GM23338 (cell line): ENCODE results near the gene FMN1. TPM values are rescaled to one million over a fixed set of nuclear protein-coding genes. Genes with fewer than 3 reads are reported as not detected.

ENCODE experiments used
- ATAC-seq: fragments of 200-7000 bp; cut with Tn5 transposase; 3 replicates; pipeline ENCODE4 v1.9.1; 2020
- DNase-seq: peaks from one replicate; pipeline ENCODE4 v3.0.0-alpha.2; 2015; ENCODE audit warnings: low spot score
- H2AFZ ChIP-seq: fragments of 200-600 bp; sonication (generic); 2 replicates; pipeline ENCODE4 v1.8.0; 2016; ENCODE audit warnings: antibody characterized with exemption, mild to moderate bottlenecking, moderate library complexity
- H3F3A ChIP-seq: fragments of 200-600 bp; sonication (generic); replicated peaks from 2 replicates; pipeline ENCODE4 v1.8.0; 2017; ENCODE audit warnings: antibody characterized with exemption, mixed run types, low read depth
- H3K27ac ChIP-seq: fragments of 200-600 bp; sonication (generic); 2 replicates; pipeline ENCODE4 v1.6.1; 2016; ENCODE audit warnings: low read depth
- H3K27me3 ChIP-seq: fragments of 200-600 bp; sonication (generic); 2 replicates; pipeline ENCODE4 v1.8.0; 2016; ENCODE audit warnings: mild to moderate bottlenecking, mixed run types, moderate library complexity; ENCODE audit not compliant: insufficient read depth
- H3K36me3 ChIP-seq: fragments of 200-600 bp; sonication (generic); 2 replicates; pipeline ENCODE4 v1.8.0; 2016; ENCODE audit warnings: mild to moderate bottlenecking; ENCODE audit not compliant: insufficient read depth
- H3K4me1 ChIP-seq: fragments of 200-600 bp; sonication (generic); 2 replicates; pipeline ENCODE4 v1.8.0; 2016; ENCODE audit warnings: mild to moderate bottlenecking, moderate library complexity; ENCODE audit not compliant: insufficient read depth
- H3K4me2 ChIP-seq: fragments of 200-600 bp; sonication (generic); 2 replicates; pipeline ENCODE4 v1.7.1; 2017; ENCODE audit warnings: mixed run types
- H3K4me3 ChIP-seq: fragments of 200-600 bp; sonication (generic); 2 replicates; pipeline ENCODE4 v1.6.1; 2016; ENCODE audit warnings: mixed run types
- H3K79me2 ChIP-seq: fragments of 200-600 bp; sonication (generic); replicated peaks from 2 replicates; pipeline ENCODE4 v1.8.0; 2017; ENCODE audit warnings: mild to moderate bottlenecking; ENCODE audit not compliant: insufficient read depth
- H3K9me2 ChIP-seq: fragments of 200-600 bp; sonication (generic); 2 replicates; pipeline ENCODE4 v1.8.0; 2017; ENCODE audit not compliant: insufficient read depth
- H4K20me1 ChIP-seq: fragments of 200-600 bp; sonication (generic); replicated peaks from 2 replicates; pipeline ENCODE4 v1.8.0; 2017; ENCODE audit warnings: mild to moderate bottlenecking; ENCODE audit not compliant: insufficient read depth
- H3K27ac Mint-ChIP-seq: 2 replicates; pipeline ENCODE4 v1.8.0; 2020; ENCODE audit warnings: inconsistent platforms, mild to moderate bottlenecking, moderate library complexity, mixed read lengths
- H3K27me3 Mint-ChIP-seq: 3 replicates; pipeline ENCODE4 v1.8.0; 2022; ENCODE audit warnings: low read depth, mild to moderate bottlenecking, moderate library complexity, mixed read lengths, inconsistent platforms; ENCODE audit not compliant: insufficient read depth, poor library complexity
- H3K36me3 Mint-ChIP-seq: 3 replicates; pipeline ENCODE4 v1.8.0; 2021; ENCODE audit warnings: low read depth, mild to moderate bottlenecking, inconsistent platforms, moderate library complexity, mixed read lengths
- H3K4me1 Mint-ChIP-seq: 3 replicates; pipeline ENCODE4 v1.8.0; 2020; ENCODE audit warnings: mild to moderate bottlenecking, inconsistent platforms, mixed read lengths
- H3K4me3 Mint-ChIP-seq: 3 replicates; pipeline ENCODE4 v1.8.0; 2021; ENCODE audit warnings: moderate library complexity, mild to moderate bottlenecking, inconsistent platforms, mixed read lengths
- H3K9me3 Mint-ChIP-seq: 3 replicates; pipeline ENCODE4 v1.8.0; 2020; ENCODE audit warnings: moderate library complexity, mild to moderate bottlenecking, inconsistent platforms, mixed read lengths
- CTCF ChIP-seq, 2 experiments: fragments of 200-600 bp in 1 of 2; sonication (generic) in 1 of 2; conservative IDR thresholded peaks; 2 replicates each; pipeline versions ENCODE4 v1.5.1 to v1.6.1; 2016 to 2017; ENCODE audit warnings: antibody characterized with exemption in 2 of 2, low read depth in 2 of 2, mild to moderate bottlenecking in 2 of 2, moderate library complexity in 1 of 2
- EZH2 ChIP-seq: fragments of 200-600 bp; sonication (generic); IDR thresholded peaks from one replicate; pipeline ENCODE4 v1.8.0; 2017; ENCODE audit warnings: antibody characterized with exemption, mild to moderate bottlenecking, low read depth; ENCODE audit not compliant: unreplicated experiment
- EZH2phosphoT487 ChIP-seq: fragments of 200-600 bp; sonication (generic); IDR thresholded peaks from one replicate; pipeline ENCODE4 v1.8.1; 2018; ENCODE audit warnings: antibody characterized with exemption; ENCODE audit not compliant: unreplicated experiment
- NANOG ChIP-seq: IDR thresholded peaks from 2 replicates; pipeline ENCODE4 v1.6.1; 2016; ENCODE audit warnings: antibody characterized with exemption, borderline replicate concordance
- POLR2AphosphoS5 ChIP-seq: IDR thresholded peaks from 2 replicates; pipeline ENCODE4 v1.6.1; 2016; ENCODE audit warnings: antibody characterized with exemption, low read depth
- STAT1 ChIP-seq: IDR thresholded peaks from one replicate; pipeline ENCODE4 v1.6.1; 2016; ENCODE audit warnings: antibody characterized with exemption; ENCODE audit not compliant: unreplicated experiment
- ZNF114 ChIP-seq: fragments of 250-450 bp; sonication (Bioruptor Pico); IDR thresholded peaks from 2 replicates; pipeline ENCODE4 v1.5.0; 2020; ENCODE audit warnings: mild to moderate bottlenecking, moderate library complexity
- ZNF331 ChIP-seq: fragments of 250-450 bp; sonication (Bioruptor Pico); IDR thresholded peaks from 2 replicates; pipeline ENCODE4 v1.5.0; 2020; ENCODE audit warnings: low read depth, mild to moderate bottlenecking, moderate library complexity
- polyA plus RNA-seq: library from polyadenylated mRNA; unstranded; fragments of >200 nt; fragmentation: Nextera tagmentation; extraction: Ambion mirVana; gene quantifications from 2 replicates; pipeline ENCODE4 v1.2.1, GENCODE V29; 2016
- total RNA-seq: library from RNA; depleted of rRNA; stranded (reverse); fragments of >200 nt; shearing (Covaris generic); gene quantifications from 2 replicates; pipeline ENCODE4 v1.2.3, GENCODE V29; 2014

FMN1 gene
- total and polyA plus RNA-seq, 2 experiments from 2014 or later: 1.2 to 1.6 TPM

- no peaks in the 10 kb centered on the region for H3K79me2 ChIP-seq
- H3K4me1 Mint-ChIP-seq: no peaks in the 10 kb centered on the region
- H3K36me3 ChIP-seq: no peaks in the 10 kb centered on the region
- H3K4me3 ChIP-seq: no peak overlapping the region
- peaks cover 5% of the 10 kb centered on the region; the same call in 2 of the 3 replicates for H3K9me3 Mint-ChIP-seq
- H4K20me1 ChIP-seq: no peaks in the 10 kb centered on the region
- H3K27me3 ChIP-seq: no peaks in the 10 kb centered on the region
- H3K27me3 Mint-ChIP-seq: peaks cover 4% of the 10 kb centered on the region
- TF ChIP-seq NANOG (no peak), POLR2AphosphoS5 (no peak), ZNF114 (CRISPR knock-in tag) (no peak)
- no peak overlapping the region for H3K4me3 Mint-ChIP-seq
- H2AFZ ChIP-seq: no peak overlapping the region
- peaks cover 12% of the 10 kb centered on the region for H3K9me2 ChIP-seq
- DNase-seq (no peak), ATAC-seq (no peak)
- no peak overlapping the region for H3K27ac Mint-ChIP-seq
- no peaks in the 10 kb centered on the region for H3K4me1 ChIP-seq
- H3K4me2 ChIP-seq: no peak overlapping the region
- no peak overlapping the region for H3K27ac ChIP-seq
- peaks cover 3% of the 10 kb centered on the region; the same call in 1 of the 3 replicates for H3K36me3 Mint-ChIP-seq
- H3F3A ChIP-seq: no peaks in the 10 kb centered on the region
Observed at GRCh38 chr15:32774022-32774421, 420.5 kb downstream of the FMN1 start.

- Mint-ChIP-seq H3K36me3 (no peaks in the 10 kb centered on the region), H3K27ac (no peak overlapping the region), H3K9me3 (peaks cover 3% of the 10 kb centered on the region; the same call in 1 of the 3 replicates), H3K4me1 (no peaks in the 10 kb centered on the region), H3K4me3 (no peak overlapping the region), H3K27me3 (peaks cover 1% of the 10 kb centered on the region)
- H3K27ac ChIP-seq: no peak overlapping the region
- no peaks in the 10 kb centered on the region for H4K20me1 ChIP-seq
- no peaks in the 10 kb centered on the region for H3K9me2 ChIP-seq
- H3K4me1 ChIP-seq: no peaks in the 10 kb centered on the region
- no peaks in the 10 kb centered on the region for H3K36me3 ChIP-seq
- no peak for DNase-seq
- no peak overlapping the region for H3K4me3 ChIP-seq
- no peaks in the 10 kb centered on the region for H3K79me2 ChIP-seq
- no peaks in the 10 kb centered on the region for H3K27me3 ChIP-seq
- TF ChIP-seq STAT1: no peak
- TF ChIP-seq CTCF (conservative IDR thresholded peaks at IDR 0.05; ENCODE audit: low read depth in 2 of 2): no peak
- TF ChIP-seq ZNF331 (CRISPR knock-in tag): no peak
- no peak for TF ChIP-seq EZH2phosphoT487
- no peak for TF ChIP-seq NANOG
- H2AFZ ChIP-seq: no peak overlapping the region
- no peak for ATAC-seq
- H3K4me2 ChIP-seq: no peak overlapping the region
- no peaks in the 10 kb centered on the region for H3F3A ChIP-seq
Observed at GRCh38 chr15:32767236-32767635, 427.3 kb downstream of the FMN1 start.

DNA sequence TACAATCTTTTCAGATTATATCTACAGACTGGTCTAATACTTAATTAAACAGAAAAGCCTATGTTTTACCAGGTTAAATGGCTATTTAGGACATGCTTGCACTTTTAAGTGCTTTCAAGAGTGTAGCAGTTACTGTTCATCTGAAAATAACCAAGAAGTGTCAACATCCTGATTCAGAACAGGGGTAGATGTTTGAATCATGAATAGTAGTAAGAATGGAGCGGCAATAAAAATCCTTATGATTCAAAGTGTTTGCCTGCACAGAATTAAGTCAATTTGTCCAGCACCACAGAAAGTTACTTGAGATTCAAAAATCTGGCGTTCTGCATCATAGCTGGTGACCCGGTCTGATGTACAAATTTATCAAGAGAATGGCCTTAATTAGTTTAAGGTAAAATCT, 428.4 kb downstream of the FMN1 start:
- H3F3A ChIP-seq: no peaks in the 10 kb centered on the region
- no peak overlapping the region for H3K27ac ChIP-seq
- H3K79me2 ChIP-seq: no peaks in the 10 kb centered on the region
- no peaks in the 10 kb centered on the region for H3K36me3 ChIP-seq
- no peaks in the 10 kb centered on the region for H3K4me1 ChIP-seq
- no peak for DNase-seq
- Mint-ChIP-seq H3K27ac (no peak overlapping the region), H3K27me3 (no peaks in the 10 kb centered on the region), H3K36me3 (no peaks in the 10 kb centered on the region), H3K9me3 (peaks cover 5% of the 10 kb centered on the region; the same call in 1 of the 3 replicates), H3K4me1 (no peaks in the 10 kb centered on the region), H3K4me3 (no peak overlapping the region)
- no peak overlapping the region for H3K4me2 ChIP-seq
- no peak overlapping the region for H2AFZ ChIP-seq
- no peak for ATAC-seq
- H3K27me3 ChIP-seq: no peaks in the 10 kb centered on the region
- no peaks in the 10 kb centered on the region for H4K20me1 ChIP-seq
- no peak for TF ChIP-seq EZH2
- no peaks in the 10 kb centered on the region for H3K9me2 ChIP-seq
- H3K4me3 ChIP-seq: no peak overlapping the region
